HCT116 (cell line): ENCODE data around the gene FCER2. TPM values are rescaled to one million over a fixed set of nuclear protein-coding genes. Genes with fewer than 3 reads are reported as not detected.

ENCODE experiments used
- ATAC-seq: fragments of 200-7000 bp; cut with Tn5 transposase; 2 replicates; pipeline ENCODE4 v1.9.1; 2020; ENCODE audit warnings: mild to moderate bottlenecking, moderate library complexity
- BruUV-seq: library from RNA; stranded (reverse); fragments of 400-500 nt; replicated peaks from 2 replicates; lab custom pipeline; 2021; lab: Mats Ljungman, UMichigan
- CTCF ChIA-PET: fragments of 300-600 bp; sonication (Branson Sonifier 250); formaldehyde crosslinking; loops from one replicate; lab custom pipeline; 2021; ENCODE audit warnings: antibody characterized with exemption; lab: Charles Lee
- POLR2A ChIA-PET: fragments of 300-600, 350-600 bp; sonication (Branson Sonifier 250); formaldehyde crosslinking; loops from one replicate; lab custom pipeline; 2021; ENCODE audit warnings: antibody characterized with exemption; lab: Charles Lee
- RAD21 ChIA-PET, 2 experiments: fragments of 300-600 bp; sonication (Branson Sonifier 250); formaldehyde crosslinking; loops; one replicate each; lab custom pipeline; 2023; ENCODE audit warnings: low total read pairs in 2 of 2; ENCODE audit not compliant: uncharacterized antibody in 2 of 2, unreplicated experiment in 2 of 2, low non-redundant PET in 1 of 2; lab: Charles Lee
- DNase-seq: peaks from one replicate; pipeline ENCODE4 v3.0.0-alpha.2; 2010; ENCODE audit warnings: low read depth, low spot score
- H2AFZ ChIP-seq: fragments of 200-600 bp; shearing (Covaris generic), sonication (generic); 2 replicates; pipeline ENCODE4 v1.6.1; 2017; ENCODE audit warnings: low read depth, mixed run types, mixed read lengths, antibody characterized with exemption, low read length; ENCODE audit not compliant: poor library complexity, severe bottlenecking
- H3K27ac ChIP-seq: 2 replicates; pipeline ENCODE4 v1.5.1; 2012; ENCODE audit warnings: low read depth, low read length
- H3K27me3 ChIP-seq: fragments of 200-600 bp; sonication (generic); 2 replicates; pipeline ENCODE4 v1.6.1; 2016; ENCODE audit warnings: mixed run types, low read length, mixed read lengths; ENCODE audit not compliant: insufficient read depth
- H3K36me3 ChIP-seq, 2 experiments: fragments of 200-500 bp in 1 of 2; fragments of 200-600 bp in 1 of 2; sonication (Bioruptor generic) in 1 of 2; sonication (generic) in 1 of 2; 2 replicates each; pipeline versions ENCODE4 v1.5.1 to v1.6.1; 2014 to 2016; ENCODE audit warnings: low read length in 2 of 2, inconsistent platforms in 1 of 2, mixed read lengths in 1 of 2, mixed run types in 1 of 2; ENCODE audit not compliant: insufficient read depth in 2 of 2, control insufficient read depth in 1 of 2
- H3K4me1 ChIP-seq, 2 experiments: fragments of 200-600 bp in 1 of 2; sonication (generic) in 1 of 2; 2 replicates each; pipeline versions ENCODE4 v1.5.1 to v1.6.1; 2012 to 2017; ENCODE audit warnings: low read length in 2 of 2, inconsistent platforms in 1 of 2, mild to moderate bottlenecking in 1 of 2, mixed read lengths in 1 of 2, mixed run types in 1 of 2, moderate library complexity in 1 of 2; ENCODE audit not compliant: insufficient read depth in 2 of 2, control insufficient read depth in 1 of 2
- H3K4me2 ChIP-seq: fragments of 200-600 bp; sonication (generic); 2 replicates; pipeline ENCODE4 v1.6.1; 2017; ENCODE audit warnings: mixed run types, low read length, mixed read lengths
- H3K4me3 ChIP-seq, 2 experiments: fragments of 200-600 bp in 1 of 2; sonication (generic) in 1 of 2; replicated peaks in 1 of 2; 2 replicates each; pipeline ENCODE4 v1.5.1; 2011 to 2016; ENCODE audit warnings: low read length in 2 of 2, control low read depth in 1 of 2, low read depth in 1 of 2, mild to moderate bottlenecking in 1 of 2, mixed read lengths in 1 of 2, mixed run types in 1 of 2
- H3K79me2 ChIP-seq: fragments of 200-600 bp; sonication (generic); 2 replicates; pipeline ENCODE4 v1.6.1; 2017; ENCODE audit warnings: mild to moderate bottlenecking, mixed run types, low read length, moderate library complexity, mixed read lengths; ENCODE audit not compliant: insufficient read depth
- H3K9ac ChIP-seq: fragments of 200-600 bp; sonication (generic); 2 replicates; pipeline ENCODE4 v1.6.1; 2016; ENCODE audit warnings: low read length, mixed read lengths
- H3K9me2 ChIP-seq: fragments of 200-600 bp; sonication (generic), shearing (Covaris generic); 2 replicates; pipeline ENCODE4 v1.6.1; 2017; ENCODE audit warnings: mixed run types, mild to moderate bottlenecking, moderate library complexity; ENCODE audit not compliant: insufficient read depth
- H3K9me3 ChIP-seq, 2 experiments: fragments of 200-500 bp in 1 of 2; fragments of 200-600 bp in 1 of 2; sonication (Bioruptor generic) in 1 of 2; sonication (generic) in 1 of 2; 2 replicates each; pipeline ENCODE4 v1.6.1; 2014 to 2017; ENCODE audit warnings: low read length in 2 of 2, mixed read lengths in 2 of 2, inconsistent platforms in 1 of 2, low read depth in 1 of 2, mild to moderate bottlenecking in 1 of 2, mixed run types in 1 of 2, moderate library complexity in 1 of 2; ENCODE audit not compliant: control insufficient read depth in 1 of 2, insufficient read depth in 1 of 2
- H4K20me1 ChIP-seq: fragments of 200-600 bp; sonication (generic), shearing (Covaris generic); 2 replicates; pipeline ENCODE4 v1.6.1; 2017; ENCODE audit warnings: mixed run types, mild to moderate bottlenecking, moderate library complexity; ENCODE audit not compliant: insufficient read depth
- CEBPB ChIP-seq: IDR thresholded peaks from 2 replicates; pipeline ENCODE4 v1.6.1; 2012; ENCODE audit warnings: low read depth
- CTCF ChIP-seq, 3 experiments: fragments of 200-600 bp in 1 of 3; sonication (generic) in 1 of 3; IDR thresholded peaks in 2 of 3; conservative IDR thresholded peaks in 1 of 3; 2 replicates each; pipeline ENCODE4 v1.5.1; 2012 to 2017; ENCODE audit warnings: low read depth in 2 of 3, low read length in 2 of 3, antibody characterized with exemption in 1 of 3, borderline replicate concordance in 1 of 3, control low read depth in 1 of 3, mild to moderate bottlenecking in 1 of 3, mixed read lengths in 1 of 3, mixed run types in 1 of 3, moderate library complexity in 1 of 3; ENCODE audit not compliant: insufficient read depth in 1 of 3
- EGR1 ChIP-seq: IDR thresholded peaks from 2 replicates; pipeline ENCODE4 v1.6.1; 2012; ENCODE audit warnings: low read depth
- ELF1 ChIP-seq: IDR thresholded peaks from 2 replicates; pipeline ENCODE4 v1.6.1; 2012; ENCODE audit warnings: low read depth, borderline replicate concordance
- EZH2phosphoT487 ChIP-seq: fragments of 200-600 bp; IDR thresholded peaks from 2 replicates; pipeline ENCODE4 v1.6.1; 2018; ENCODE audit warnings: antibody characterized with exemption, borderline replicate concordance
- FOSL1 ChIP-seq: IDR thresholded peaks from 2 replicates; pipeline ENCODE4 v1.6.1; 2012; ENCODE audit warnings: low read depth
- POLR2A ChIP-seq: IDR thresholded peaks from 2 replicates; pipeline ENCODE4 v1.7.0; 2011; ENCODE audit warnings: borderline replicate concordance; ENCODE audit not compliant: insufficient read depth, insufficient read length; ENCODE audit errors: extremely low read depth
- POLR2AphosphoS5 ChIP-seq: IDR thresholded peaks from 2 replicates; pipeline ENCODE4 v1.6.1; 2011; ENCODE audit warnings: mild to moderate bottlenecking, low read depth, low read length, moderate library complexity
- REST ChIP-seq: IDR thresholded peaks from 2 replicates; pipeline ENCODE4 v1.6.1; 2012; ENCODE audit warnings: low read depth
- SIN3A ChIP-seq: IDR thresholded peaks from 2 replicates; pipeline ENCODE4 v1.6.1; 2012; ENCODE audit warnings: low read depth
- SP1 ChIP-seq: IDR thresholded peaks from 2 replicates; pipeline ENCODE4 v1.6.1; 2012; ENCODE audit warnings: low read depth
- SRF ChIP-seq: IDR thresholded peaks from 2 replicates; pipeline ENCODE4 v1.6.1; 2012; ENCODE audit warnings: low read depth
- TCF7L2 ChIP-seq: IDR thresholded peaks from 2 replicates; pipeline ENCODE4 v1.7.0; 2011; ENCODE audit warnings: borderline replicate concordance, inconsistent platforms; ENCODE audit not compliant: insufficient read depth, insufficient read length; ENCODE audit errors: extremely low read depth
- YY1 ChIP-seq: IDR thresholded peaks from 2 replicates; pipeline ENCODE4 v1.6.1; 2011; ENCODE audit warnings: low read length, low read depth, moderate library complexity, mild to moderate bottlenecking; ENCODE audit not compliant: insufficient replicate concordance; ENCODE audit errors: extremely low read depth
- ZNF274 ChIP-seq: fragments of 200-500 bp; sonication (Bioruptor generic); IDR thresholded peaks from 2 replicates; pipeline ENCODE4 v1.6.1; 2014; ENCODE audit warnings: mild to moderate bottlenecking, low read depth, low read length, inconsistent platforms
- intact Hi-C: fragments of 100-400 bp; cut with micrococcal nuclease; formaldehyde crosslinking; loops from 2 replicates; pipeline ENCODE4 v1.10.0; 2022
- total RNA-seq: library from RNA; stranded (reverse); gene quantifications from one replicate; pipeline ENCODE4 v1.2.1, GENCODE V29; 2021; ENCODE audit not compliant: unreplicated experiment
- TF ChIP-seq, protein P1 (sequence below): IDR thresholded peaks from 2 replicates; pipeline ENCODE4 v1.6.1; 2011; ENCODE audit warnings: mild to moderate bottlenecking, low read length, moderate library complexity; ENCODE audit not compliant: insufficient replicate concordance; ENCODE audit errors: extremely low read depth

Gene FCER2
- total RNA-seq, 1 experiment from 2014 or later = 0.20 TPM

GRCh38 chr19:7691497-7691896 is 10.4 kb downstream of the FCER2 start:
- no peak for ATAC-seq
- no peaks in the 10 kb centered on the region for H3K79me2 ChIP-seq
- no TSS peak for BruUV-seq
- DNase-seq = no peak
- peaks cover 0 to 5% of the 10 kb centered on the region in 2 experiments; a peak in 1 of 4 replicates for H3K9me3 ChIP-seq
- intact Hi-C loops = no loop called here
- POLR2A ChIA-PET = no interaction called here
- no peak overlapping the region for H3K4me3 ChIP-seq
- H3K27me3 ChIP-seq = 0 out of 2 replicates have a peak, but pooled peaks cover 2% of the 10 kb centered on the region
- no peaks in the 10 kb centered on the region for H3K36me3 ChIP-seq
- CTCF ChIA-PET = no interaction called here
- no peaks in the 10 kb centered on the region for H3K4me1 ChIP-seq
- H3K9ac ChIP-seq = no peak overlapping the region
- RAD21 ChIA-PET = no interaction called here
- TF ChIP-seq, protein P1, sequence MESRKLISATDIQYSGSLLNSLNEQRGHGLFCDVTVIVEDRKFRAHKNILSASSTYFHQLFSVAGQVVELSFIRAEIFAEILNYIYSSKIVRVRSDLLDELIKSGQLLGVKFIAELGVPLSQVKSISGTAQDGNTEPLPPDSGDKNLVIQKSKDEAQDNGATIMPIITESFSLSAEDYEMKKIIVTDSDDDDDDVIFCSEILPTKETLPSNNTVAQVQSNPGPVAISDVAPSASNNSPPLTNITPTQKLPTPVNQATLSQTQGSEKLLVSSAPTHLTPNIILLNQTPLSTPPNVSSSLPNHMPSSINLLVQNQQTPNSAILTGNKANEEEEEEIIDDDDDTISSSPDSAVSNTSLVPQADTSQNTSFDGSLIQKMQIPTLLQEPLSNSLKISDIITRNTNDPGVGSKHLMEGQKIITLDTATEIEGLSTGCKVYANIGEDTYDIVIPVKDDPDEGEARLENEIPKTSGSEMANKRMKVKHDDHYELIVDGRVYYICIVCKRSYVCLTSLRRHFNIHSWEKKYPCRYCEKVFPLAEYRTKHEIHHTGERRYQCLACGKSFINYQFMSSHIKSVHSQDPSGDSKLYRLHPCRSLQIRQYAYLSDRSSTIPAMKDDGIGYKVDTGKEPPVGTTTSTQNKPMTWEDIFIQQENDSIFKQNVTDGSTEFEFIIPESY = no peak
- TF ChIP-seq EZH2phosphoT487 (no peak), SIN3A (no peak), FOSL1 (no peak), ELF1 (no peak), REST (no peak), SP1 (no peak), POLR2A (no peak), YY1 (no peak), SRF (no peak), EGR1 (no peak), CTCF (IDR thresholded peaks at IDR 0.05 in 2 of 3, conservative IDR thresholded peaks at IDR 0.05 in 1 of 3; ENCODE audit: borderline replicate concordance in 1 of 3, insufficient read depth in 1 of 3, low read depth in 2 of 3, low read length in 2 of 3) (no peak), POLR2AphosphoS5 (no peak), CEBPB (no peak), TCF7L2 (no peak), ZNF274 (no peak)
- no peak overlapping the region for H2AFZ ChIP-seq
- no peak overlapping the region for H3K27ac ChIP-seq
- H4K20me1 ChIP-seq = no peaks in the 10 kb centered on the region
- H3K4me2 ChIP-seq = no peak overlapping the region
- H3K9me2 ChIP-seq = no peaks in the 10 kb centered on the region
